HepG2 (cell line): ENCODE data around the gene CCND1. TPM values are rescaled to one million over a fixed set of nuclear protein-coding genes. Genes with fewer than 3 reads are reported as not detected.
"Not testable (repeated sequence)": the region's sequence is repeated elsewhere in the genome, so short reads cannot be mapped to it uniquely, and the experiment has no call there.

ENCODE experiments used
- JUNB ChIP-seq: sonication (generic); formaldehyde crosslinking; IDR thresholded peaks from 2 replicates; pipeline ENCODE4 v1.8.0; 2022; ENCODE audit warnings: missing genetic modification reagents, mild to moderate bottlenecking, borderline replicate concordance
- JUND ChIP-seq: sonication (generic); formaldehyde crosslinking; IDR thresholded peaks from 2 replicates; pipeline ENCODE4 v1.8.0; 2022; ENCODE audit warnings: mild to moderate bottlenecking, missing genetic modification reagents
- MAFK ChIP-seq, 2 experiments: IDR thresholded peaks in 1 of 2; conservative IDR thresholded peaks in 1 of 2; 2 replicates each; pipeline ENCODE4 v1.6.1; 2011; ENCODE audit warnings: improper control_type of control experiment in 2 of 2, low read length in 2 of 2
- MAZ ChIP-seq, 2 experiments: sonication (generic) in 1 of 2; formaldehyde crosslinking in 1 of 2; IDR thresholded peaks; 2 replicates each; pipeline versions ENCODE4 v1.5.0 to v1.6.1; 2012 to 2020; ENCODE audit warnings: low read depth in 2 of 2, mild to moderate bottlenecking in 2 of 2, borderline replicate concordance in 1 of 2, improper control_type of control experiment in 1 of 2, low read length in 1 of 2, missing genetic modification reagents in 1 of 2, moderate library complexity in 1 of 2
- MIER2 ChIP-seq: IDR thresholded peaks from 2 replicates; pipeline ENCODE4 v1.6.1; 2016; ENCODE audit warnings: missing biosample characterization, missing genetic modification reagents
- MXD3 ChIP-seq: IDR thresholded peaks from 2 replicates; pipeline ENCODE4 v1.6.1; 2016; ENCODE audit warnings: mild to moderate bottlenecking, missing biosample characterization, missing genetic modification reagents
- NFIC ChIP-seq: IDR thresholded peaks from 2 replicates; pipeline ENCODE4 v1.6.1; 2012; ENCODE audit warnings: mild to moderate bottlenecking, low read length, inconsistent platforms
- NONO ChIP-seq, 2 experiments: fragments of 450-650 bp in 1 of 2; sonication (generic) in 1 of 2; formaldehyde crosslinking in 1 of 2; IDR thresholded peaks in 1 of 2; conservative IDR thresholded peaks in 1 of 2; 2 replicates each; pipeline versions ENCODE4 v1.6.1 to v1.8.0; 2017 to 2022; ENCODE audit warnings: mild to moderate bottlenecking in 1 of 2, missing genetic modification reagents in 1 of 2, moderate library complexity in 1 of 2
- SAP130 ChIP-seq: IDR thresholded peaks from 2 replicates; pipeline ENCODE4 v1.6.1; 2016; ENCODE audit warnings: low read depth
- TGIF2 ChIP-seq: IDR thresholded peaks from 2 replicates; pipeline ENCODE4 v1.6.1; 2016; ENCODE audit warnings: control low read depth, missing compliant biosample characterization
- USF2 ChIP-seq, 2 experiments: sonication (generic) in 1 of 2; formaldehyde crosslinking in 1 of 2; IDR thresholded peaks; 2 replicates each; pipeline versions ENCODE4 v1.5.1 to v1.6.1; 2011 to 2020; ENCODE audit warnings: borderline replicate concordance in 1 of 2, low read depth in 1 of 2, low read length in 1 of 2, mild to moderate bottlenecking in 1 of 2, missing genetic modification reagents in 1 of 2, moderate library complexity in 1 of 2
- ZFP82 ChIP-seq: sonication (generic); formaldehyde crosslinking; IDR thresholded peaks from 2 replicates; pipeline ENCODE4 v1.5.1; 2020; ENCODE audit warnings: mild to moderate bottlenecking, missing genetic modification reagents, borderline replicate concordance
- ZMYM2 ChIP-seq: sonication (generic); formaldehyde crosslinking; IDR thresholded peaks from 2 replicates; pipeline ENCODE4 v1.8.0; 2022; ENCODE audit warnings: mild to moderate bottlenecking, missing genetic modification reagents
- polyA plus RNA-seq, 8 experiments: library from polyadenylated mRNA; depleted of rRNA in 3 of 8; stranded (reverse) in 7 of 8; unstranded in 1 of 8; fragments of >200 nt; fragmentation: Illumina TruSeq in 4 of 8; extraction: Trizol in 4 of 8; gene quantifications; 2 replicates each; pipeline versions ENCODE4 v1.2.1 to v1.2.3, GENCODE V29; 2011 to 2016; ENCODE audit warnings: low read depth in 4 of 8, missing spikeins in 1 of 8, mixed read lengths in 1 of 8; ENCODE audit not compliant: insufficient read depth in 1 of 8
- total RNA-seq, 5 experiments: library from RNA; depleted of rRNA; stranded (reverse); fragments of >200 nt; fragmentation: Illumina TruSeq; extraction: Trizol; gene quantifications; 2 replicates each; pipeline ENCODE4 v1.2.3, GENCODE V29; 2016; ENCODE audit warnings: low read depth in 1 of 5
- TF ChIP-seq, protein P1 (sequence below): IDR thresholded peaks from 2 replicates; pipeline ENCODE4 v1.6.1; 2012; ENCODE audit warnings: low read depth, low read length, improper control_type of control experiment
- TF ChIP-seq, protein P2 (sequence below): IDR thresholded peaks from 2 replicates; pipeline ENCODE4 v1.6.1; 2012; ENCODE audit warnings: inconsistent platforms
- TF ChIP-seq, protein P3 (sequence below): sonication (generic); formaldehyde crosslinking; IDR thresholded peaks from 2 replicates; pipeline ENCODE4 v1.5.1; 2020; ENCODE audit warnings: mild to moderate bottlenecking, missing genetic modification reagents, borderline replicate concordance

Gene CCND1
- total and polyA plus RNA-seq, 2 of the 13 experiments (the other 11 are each of a cell fraction or from before 2014, with no cell fraction given): 107 to 136 TPM

DNA sequence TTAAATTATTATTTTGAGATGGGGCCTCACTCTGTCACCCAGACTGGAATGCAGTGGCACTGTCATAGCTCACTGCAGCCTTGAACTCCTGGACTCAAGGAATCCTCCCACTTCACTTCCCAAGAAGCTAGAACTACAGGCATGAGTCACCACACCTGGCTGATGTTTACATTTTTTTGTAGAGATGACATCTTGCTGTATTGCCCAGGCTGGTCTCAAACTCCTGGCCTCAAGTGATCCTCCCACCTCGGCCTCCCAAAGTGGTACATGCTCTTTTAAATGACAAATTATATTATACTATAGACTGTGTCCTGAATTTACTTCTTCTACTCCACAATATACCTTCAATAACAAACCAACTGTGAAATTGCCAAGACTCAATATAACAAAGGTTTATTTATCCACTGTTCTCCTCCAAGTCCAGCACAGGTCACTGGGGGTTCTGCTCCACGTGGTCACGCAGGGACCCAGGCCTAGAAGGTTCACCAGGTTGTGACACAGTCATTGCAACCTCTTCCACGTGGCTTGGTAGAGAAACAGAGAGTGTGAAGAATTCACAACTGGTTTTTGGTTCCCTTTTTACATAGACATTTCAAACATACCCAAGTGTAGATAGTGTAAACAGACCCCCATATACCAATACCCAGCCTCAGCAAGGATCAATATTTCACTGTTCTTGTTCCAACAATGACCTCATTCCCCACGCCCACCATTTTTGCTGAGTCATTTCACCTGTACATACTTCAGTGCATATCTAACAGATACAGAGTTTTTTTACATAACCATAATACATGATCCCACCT, 47.2 kb downstream of the CCND1 start (continued):
- TF ChIP-seq, protein P1, sequence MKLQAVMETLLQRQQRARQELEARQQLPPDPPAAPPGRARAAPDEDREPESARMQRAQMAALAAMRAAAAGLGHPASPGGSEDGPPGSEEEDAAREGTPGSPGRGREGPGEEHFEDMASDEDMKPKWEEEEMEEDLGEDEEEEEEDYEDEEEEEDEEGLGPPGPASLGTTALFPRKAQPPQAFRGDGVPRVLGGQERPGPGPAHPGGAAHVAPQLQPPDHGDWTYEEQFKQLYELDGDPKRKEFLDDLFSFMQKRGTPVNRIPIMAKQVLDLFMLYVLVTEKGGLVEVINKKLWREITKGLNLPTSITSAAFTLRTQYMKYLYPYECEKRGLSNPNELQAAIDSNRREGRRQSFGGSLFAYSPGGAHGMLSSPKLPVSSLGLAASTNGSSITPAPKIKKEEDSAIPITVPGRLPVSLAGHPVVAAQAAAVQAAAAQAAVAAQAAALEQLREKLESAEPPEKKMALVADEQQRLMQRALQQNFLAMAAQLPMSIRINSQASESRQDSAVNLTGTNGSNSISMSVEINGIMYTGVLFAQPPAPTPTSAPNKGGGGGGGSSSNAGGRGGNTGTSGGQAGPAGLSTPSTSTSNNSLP: 0 out of 2 replicates have a peak, but pooled peaks have one; percentile 21
- TF ChIP-seq ZMYM2 (0 out of 2 replicates have a peak, but pooled peaks have one; percentile 30), NONO (CRISPR knock-in tag; conservative IDR thresholded peaks at IDR 0.05) (0 out of 2 replicates have a peak, but pooled peaks have one; percentile 50), ZFP82 (CRISPR knock-in tag) (peak; percentile 61; the same call in 1 of the 2 replicates), MAZ (IDR thresholded peaks at IDR 0.05; ENCODE audit: borderline replicate concordance, low read depth, low read length) (peak; percentile 13; the same call in 1 of the 2 replicates), JUNB (peak; percentile 88), MIER2 (CRISPR knock-in tag) (0 out of 2 replicates have a peak, but pooled peaks have one; percentile 9), MAFK (conservative IDR thresholded peaks at IDR 0.05 in 1 of 2, IDR thresholded peaks at IDR 0.05 in 1 of 2; ENCODE audit: low read length in 2 of 2) (peak; percentile 94 to 99), TGIF2 (peak; percentile 30; the same call in 1 of the 2 replicates), NFIC (peak; percentile 68), USF2 (IDR thresholded peaks at IDR 0.05; ENCODE audit: low read depth, low read length) (peak; percentile 36; the same call in 1 of the 2 replicates), USF2 (CRISPR knock-in tag; IDR thresholded peaks at IDR 0.05; ENCODE audit: borderline replicate concordance) (peak; percentile 37; the same call in 1 of the 2 replicates), MXD3 (CRISPR knock-in tag) (0 out of 2 replicates have a peak, but pooled peaks have one; percentile 58), JUND (peak; percentile 95), SAP130 (CRISPR knock-in tag) (peak; percentile 67)
- TF ChIP-seq, protein P2, sequence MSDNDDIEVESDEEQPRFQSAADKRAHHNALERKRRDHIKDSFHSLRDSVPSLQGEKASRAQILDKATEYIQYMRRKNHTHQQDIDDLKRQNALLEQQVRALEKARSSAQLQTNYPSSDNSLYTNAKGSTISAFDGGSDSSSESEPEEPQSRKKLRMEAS: peak; percentile 83
- TF ChIP-seq NONO (IDR thresholded peaks at IDR 0.05); MAZ (CRISPR knock-in tag; IDR thresholded peaks at IDR 0.05; ENCODE audit: low read depth): not testable (repeated sequence)
- TF ChIP-seq, protein P3, sequence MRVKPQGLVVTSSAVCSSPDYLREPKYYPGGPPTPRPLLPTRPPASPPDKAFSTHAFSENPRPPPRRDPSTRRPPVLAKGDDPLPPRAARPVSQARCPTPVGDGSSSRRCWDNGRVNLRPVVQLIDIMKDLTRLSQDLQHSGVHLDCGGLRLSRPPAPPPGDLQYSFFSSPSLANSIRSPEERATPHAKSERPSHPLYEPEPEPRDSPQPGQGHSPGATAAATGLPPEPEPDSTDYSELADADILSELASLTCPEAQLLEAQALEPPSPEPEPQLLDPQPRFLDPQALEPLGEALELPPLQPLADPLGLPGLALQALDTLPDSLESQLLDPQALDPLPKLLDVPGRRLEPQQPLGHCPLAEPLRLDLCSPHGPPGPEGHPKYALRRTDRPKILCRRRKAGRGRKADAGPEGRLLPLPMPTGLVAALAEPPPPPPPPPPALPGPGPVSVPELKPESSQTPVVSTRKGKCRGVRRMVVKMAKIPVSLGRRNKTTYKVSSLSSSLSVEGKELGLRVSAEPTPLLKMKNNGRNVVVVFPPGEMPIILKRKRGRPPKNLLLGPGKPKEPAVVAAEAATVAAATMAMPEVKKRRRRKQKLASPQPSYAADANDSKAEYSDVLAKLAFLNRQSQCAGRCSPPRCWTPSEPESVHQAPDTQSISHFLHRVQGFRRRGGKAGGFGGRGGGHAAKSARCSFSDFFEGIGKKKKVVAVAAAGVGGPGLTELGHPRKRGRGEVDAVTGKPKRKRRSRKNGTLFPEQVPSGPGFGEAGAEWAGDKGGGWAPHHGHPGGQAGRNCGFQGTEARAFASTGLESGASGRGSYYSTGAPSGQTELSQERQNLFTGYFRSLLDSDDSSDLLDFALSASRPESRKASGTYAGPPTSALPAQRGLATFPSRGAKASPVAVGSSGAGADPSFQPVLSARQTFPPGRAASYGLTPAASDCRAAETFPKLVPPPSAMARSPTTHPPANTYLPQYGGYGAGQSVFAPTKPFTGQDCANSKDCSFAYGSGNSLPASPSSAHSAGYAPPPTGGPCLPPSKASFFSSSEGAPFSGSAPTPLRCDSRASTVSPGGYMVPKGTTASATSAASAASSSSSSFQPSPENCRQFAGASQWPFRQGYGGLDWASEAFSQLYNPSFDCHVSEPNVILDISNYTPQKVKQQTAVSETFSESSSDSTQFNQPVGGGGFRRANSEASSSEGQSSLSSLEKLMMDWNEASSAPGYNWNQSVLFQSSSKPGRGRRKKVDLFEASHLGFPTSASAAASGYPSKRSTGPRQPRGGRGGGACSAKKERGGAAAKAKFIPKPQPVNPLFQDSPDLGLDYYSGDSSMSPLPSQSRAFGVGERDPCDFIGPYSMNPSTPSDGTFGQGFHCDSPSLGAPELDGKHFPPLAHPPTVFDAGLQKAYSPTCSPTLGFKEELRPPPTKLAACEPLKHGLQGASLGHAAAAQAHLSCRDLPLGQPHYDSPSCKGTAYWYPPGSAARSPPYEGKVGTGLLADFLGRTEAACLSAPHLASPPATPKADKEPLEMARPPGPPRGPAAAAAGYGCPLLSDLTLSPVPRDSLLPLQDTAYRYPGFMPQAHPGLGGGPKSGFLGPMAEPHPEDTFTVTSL (CRISPR knock-in tag): peak; percentile 57
